IMR-90 (cell line): ENCODE measurements around the gene HLA-DQA1.

Source experiments
- CHD1 ChIP-seq: IDR thresholded peaks from 2 replicates; pipeline ENCODE4 v1.6.1; 2012; ENCODE audit warnings: low read depth, low read length, improper control_type of control experiment
- CTCF ChIP-seq: conservative IDR thresholded peaks from 2 replicates; pipeline ENCODE4 v1.5.1; 2012; ENCODE audit warnings: mild to moderate bottlenecking, low read depth, low read length, improper control_type of control experiment
- ELK1 ChIP-seq: fragments of 150-350 bp; IDR thresholded peaks from 2 replicates; pipeline ENCODE4 v1.6.1; 2016; ENCODE audit warnings: low read depth, mild to moderate bottlenecking, low read length, moderate library complexity, borderline replicate concordance
- MAFK ChIP-seq: IDR thresholded peaks from 2 replicates; pipeline ENCODE4 v1.6.1; 2012; ENCODE audit warnings: low read depth, low read length, improper control_type of control experiment
- NFE2L2 ChIP-seq: fragments of 150-350 bp; IDR thresholded peaks from 2 replicates; pipeline ENCODE4 v1.6.1; 2016; ENCODE audit warnings: low read depth, mild to moderate bottlenecking, low read length
- POLR2A ChIP-seq: IDR thresholded peaks from 2 replicates; pipeline ENCODE4 v1.6.1; 2012; ENCODE audit warnings: mild to moderate bottlenecking, low read depth, low read length
- USF2 ChIP-seq: fragments of 150-350 bp; IDR thresholded peaks from 2 replicates; pipeline ENCODE4 v1.6.1; 2017; ENCODE audit warnings: mild to moderate bottlenecking, antibody characterized with exemption, low read length, low read depth

GRCh38 chr6:32669240-32669639 lies 32.0 kb downstream of the HLA-DQA1 start:
- no peak for TF ChIP-seq CTCF
- no peak for TF ChIP-seq CHD1
- TF ChIP-seq ELK1, result no peak
- no peak for TF ChIP-seq USF2
- no peak for TF ChIP-seq NFE2L2
- no peak for TF ChIP-seq POLR2A
- TF ChIP-seq MAFK, result no peak
